IMR-90 (cell line): ENCODE measurements around the gene TRAF1. TPM values are rescaled to one million over a fixed set of nuclear protein-coding genes. Genes with fewer than 3 reads are reported as not detected.

Source experiments
- ATAC-seq: fragments of 200-7000 bp; cut with Tn5 transposase; 2 replicates; pipeline ENCODE4 v1.9.1; 2020; ENCODE audit warnings: low read depth, mild to moderate bottlenecking, moderate library complexity
- BruUV-seq: library from RNA; stranded (reverse); fragments of 400-500 nt; replicated peaks from 2 replicates; lab custom pipeline; 2021; lab: Mats Ljungman, UMichigan
- CTCF ChIA-PET: fragments of 300-600 bp; formaldehyde crosslinking; extraction: SDS; loops from one replicate; lab custom pipeline; 2021; ENCODE audit warnings: antibody characterized with exemption; lab: Yijun Ruan, JAX
- POLR2A ChIA-PET: fragments of 300-600 bp; sonication (Branson Sonifier 250); formaldehyde crosslinking; loops from one replicate; lab custom pipeline; 2022; ENCODE audit warnings: antibody characterized with exemption; ENCODE audit not compliant: unreplicated experiment; lab: Charles Lee
- DNase-seq: peaks from one replicate; pipeline ENCODE4 v3.0.0; 2013
- H2AFZ ChIP-seq: replicated peaks from 2 replicates; pipeline ENCODE3; 2013; ENCODE audit warnings: low read length, mild to moderate bottlenecking; ENCODE audit not compliant: poor library complexity
- H2AK5ac ChIP-seq: 2 replicates; pipeline ENCODE4 v1.6.1; 2013; ENCODE audit warnings: low read depth, low read length, inconsistent platforms
- H2AK9ac ChIP-seq: replicated peaks from 2 replicates; pipeline ENCODE3; 2013; ENCODE audit warnings: mild to moderate bottlenecking, low read depth, low read length, moderate library complexity; ENCODE audit not compliant: poor library complexity
- H2BK120ac ChIP-seq: 2 replicates; pipeline ENCODE4 v1.6.1; 2013; ENCODE audit warnings: low read depth, low read length, inconsistent platforms
- H2BK15ac ChIP-seq: 3 replicates; pipeline ENCODE4 v1.6.1; 2013; ENCODE audit warnings: low read depth, low read length, inconsistent platforms
- H2BK20ac ChIP-seq: 2 replicates; pipeline ENCODE4 v1.6.1; 2013; ENCODE audit warnings: low read depth, mild to moderate bottlenecking, inconsistent platforms, low read length, moderate library complexity
- H2BK5ac ChIP-seq: 2 replicates; pipeline ENCODE4 v1.6.1; 2013; ENCODE audit warnings: mild to moderate bottlenecking, low read depth, low read length, inconsistent platforms; ENCODE audit not compliant: poor library complexity, severe bottlenecking
- H3K14ac ChIP-seq: replicated peaks from 2 replicates; pipeline ENCODE4 v1.6.1; 2013; ENCODE audit warnings: low read depth, low read length, inconsistent platforms
- H3K18ac ChIP-seq: 2 replicates; pipeline ENCODE4 v1.6.1; 2013; ENCODE audit warnings: low read depth, low read length, control low read depth
- H3K23ac ChIP-seq: 2 replicates; pipeline ENCODE4 v1.6.1; 2013; ENCODE audit warnings: low read depth, low read length, inconsistent platforms
- H3K27ac ChIP-seq: 2 replicates; pipeline ENCODE4 v1.5.1; 2013; ENCODE audit warnings: mild to moderate bottlenecking, control low read depth, low read length; ENCODE audit not compliant: insufficient read depth
- H3K27me3 ChIP-seq: 2 replicates; pipeline ENCODE4 v1.6.1; 2013; ENCODE audit warnings: low read length; ENCODE audit not compliant: control insufficient read depth, insufficient read depth
- H3K36me3 ChIP-seq: 2 replicates; pipeline ENCODE4 v1.6.1; 2013; ENCODE audit warnings: low read length, mixed read lengths; ENCODE audit not compliant: control insufficient read depth, insufficient read depth
- H3K4ac ChIP-seq: 2 replicates; pipeline ENCODE4 v1.6.1; 2013; ENCODE audit warnings: low read depth, low read length, inconsistent platforms
- H3K4me1 ChIP-seq: 2 replicates; pipeline ENCODE4 v1.6.1; 2013; ENCODE audit warnings: low read length, mixed read lengths; ENCODE audit not compliant: control insufficient read depth, insufficient read depth
- H3K4me2 ChIP-seq: 2 replicates; pipeline ENCODE4 v1.6.1; 2013; ENCODE audit warnings: low read depth, mild to moderate bottlenecking, control low read depth, low read length, moderate library complexity
- H3K4me3 ChIP-seq: 2 replicates; pipeline ENCODE4 v1.5.1; 2013; ENCODE audit warnings: low read depth, mild to moderate bottlenecking, control low read depth, low read length, moderate library complexity; ENCODE audit not compliant: insufficient read depth
- H3K56ac ChIP-seq: 2 replicates; pipeline ENCODE4 v1.6.1; 2013; ENCODE audit warnings: low read length, inconsistent platforms; ENCODE audit not compliant: insufficient read depth; ENCODE audit errors: extremely low read depth
- H3K79me1 ChIP-seq, 2 experiments: 2 replicates each; pipeline ENCODE4 v1.6.1; 2013; ENCODE audit warnings: low read length in 2 of 2, inconsistent platforms in 1 of 2, low read depth in 1 of 2
- H3K9ac ChIP-seq: 2 replicates; pipeline ENCODE4 v1.6.1; 2013; ENCODE audit warnings: low read depth, low read length, control low read depth
- H3K9me1 ChIP-seq: 2 replicates; pipeline ENCODE4 v1.6.1; 2013; ENCODE audit warnings: low read length, inconsistent platforms; ENCODE audit not compliant: insufficient read depth
- H3K9me3 ChIP-seq: 2 replicates; pipeline ENCODE4 v1.6.1; 2013; ENCODE audit warnings: low read length; ENCODE audit not compliant: control insufficient read depth, insufficient read depth
- H4K20me1 ChIP-seq: 2 replicates; pipeline ENCODE4 v1.6.1; 2013; ENCODE audit warnings: low read length, inconsistent platforms; ENCODE audit not compliant: insufficient read depth
- H4K5ac ChIP-seq: 2 replicates; pipeline ENCODE4 v1.6.1; 2013; ENCODE audit warnings: mild to moderate bottlenecking, low read depth, low read length, control low read depth
- H4K8ac ChIP-seq, 2 experiments: 2 replicates each; pipeline ENCODE4 v1.6.1; 2013; ENCODE audit warnings: low read depth in 2 of 2, low read length in 2 of 2, control low read depth in 1 of 2, inconsistent platforms in 1 of 2
- H4K91ac ChIP-seq: 2 replicates; pipeline ENCODE4 v1.6.1; 2013; ENCODE audit warnings: low read depth, low read length, inconsistent platforms; ENCODE audit not compliant: insufficient read depth
- BHLHE40 ChIP-seq: fragments of 150-350 bp; IDR thresholded peaks from 2 replicates; pipeline ENCODE4 v1.6.1; 2016; ENCODE audit warnings: mild to moderate bottlenecking, low read depth, low read length
- CHD1 ChIP-seq: IDR thresholded peaks from 2 replicates; pipeline ENCODE4 v1.6.1; 2012; ENCODE audit warnings: low read depth, low read length, improper control_type of control experiment
- CTCF ChIP-seq: conservative IDR thresholded peaks from 2 replicates; pipeline ENCODE4 v1.5.1; 2012; ENCODE audit warnings: mild to moderate bottlenecking, low read depth, low read length, improper control_type of control experiment
- ELK1 ChIP-seq: fragments of 150-350 bp; IDR thresholded peaks from 2 replicates; pipeline ENCODE4 v1.6.1; 2016; ENCODE audit warnings: low read depth, mild to moderate bottlenecking, low read length, moderate library complexity, borderline replicate concordance
- FOS ChIP-seq: fragments of 150-350 bp; IDR thresholded peaks from 2 replicates; pipeline ENCODE4 v1.6.1; 2016; ENCODE audit warnings: low read depth, low read length
- MAFK ChIP-seq: IDR thresholded peaks from 2 replicates; pipeline ENCODE4 v1.6.1; 2012; ENCODE audit warnings: low read depth, low read length, improper control_type of control experiment
- MAZ ChIP-seq: IDR thresholded peaks from 2 replicates; pipeline ENCODE4 v1.6.1; 2012; ENCODE audit warnings: low read depth, mild to moderate bottlenecking, low read length, improper control_type of control experiment, moderate library complexity, borderline replicate concordance
- MXI1 ChIP-seq: IDR thresholded peaks from 2 replicates; pipeline ENCODE4 v1.6.1; 2012; ENCODE audit warnings: low read depth, mild to moderate bottlenecking, low read length, moderate library complexity, borderline replicate concordance
- NFE2L2 ChIP-seq: fragments of 150-350 bp; IDR thresholded peaks from 2 replicates; pipeline ENCODE4 v1.6.1; 2016; ENCODE audit warnings: low read depth, mild to moderate bottlenecking, low read length
- POLR2A ChIP-seq: IDR thresholded peaks from 2 replicates; pipeline ENCODE4 v1.6.1; 2012; ENCODE audit warnings: mild to moderate bottlenecking, low read depth, low read length
- RAD21 ChIP-seq: IDR thresholded peaks from 2 replicates; pipeline ENCODE4 v1.6.1; 2012; ENCODE audit warnings: low read length, improper control_type of control experiment
- RCOR1 ChIP-seq: IDR thresholded peaks from 2 replicates; pipeline ENCODE4 v1.6.1; 2012; ENCODE audit warnings: mild to moderate bottlenecking, low read length, improper control_type of control experiment; ENCODE audit not compliant: insufficient replicate concordance
- RFX5 ChIP-seq: IDR thresholded peaks from 2 replicates; pipeline ENCODE4 v1.8.0; 2012; ENCODE audit warnings: low read depth, mild to moderate bottlenecking, low read length, moderate library complexity
- SMC3 ChIP-seq: fragments of 150-350 bp; IDR thresholded peaks from 2 replicates; pipeline ENCODE4 v1.6.1; 2016; ENCODE audit warnings: low read depth, mild to moderate bottlenecking, antibody characterized with exemption, low read length, moderate library complexity
- USF2 ChIP-seq: fragments of 150-350 bp; IDR thresholded peaks from 2 replicates; pipeline ENCODE4 v1.6.1; 2017; ENCODE audit warnings: mild to moderate bottlenecking, antibody characterized with exemption, low read length, low read depth
- WGBS, 2 experiments: methylation state at CpG; one replicate each; pipeline versions ENCODE4 v1.1.5 to v1.1.7; 2013; ENCODE audit warnings: missing lambda C conversion rate in 2 of 2; ENCODE audit not compliant: insufficient read length in 1 of 2; ENCODE audit errors: extremely low coverage in 2 of 2; 5-methylcytosine and 5-hydroxymethylcytosine counted together
- dilution Hi-C: fragments of 300-500 bp; cut with HindIII; formaldehyde crosslinking; loops from one replicate; pipeline ENCODE4 v1.14.3; 2018; ENCODE audit warnings: low sequenced_read_pairs; ENCODE audit not compliant: unreplicated experiment
- in situ Hi-C: fragments of 300-500 bp; cut with MboI; formaldehyde crosslinking; loops from 3 replicates; pipeline ENCODE4 v1.14.3; 2019; ENCODE audit warnings: low sequenced_read_pairs, inconsistent platforms, mixed read lengths
- intact Hi-C: fragments of 100-400 bp; cut with micrococcal nuclease; formaldehyde crosslinking; loops from 2 replicates; pipeline ENCODE4 v1.10.0; 2022
- polyA plus RNA-seq, 3 experiments: library from polyadenylated mRNA; depleted of rRNA; stranded (reverse); fragments of >200 nt; gene quantifications; 2 replicates each; pipeline ENCODE4 v1.2.3, GENCODE V29; 2012; ENCODE audit warnings: low replicate concordance in 1 of 3
- total RNA-seq: library from RNA; depleted of rRNA; stranded (reverse); fragments of >200 nt; gene quantifications from 2 replicates; pipeline ENCODE4 v1.2.3, GENCODE V29; 2012

Gene TRAF1
- total and polyA plus RNA-seq, 2 of the 4 experiments (the other 2 are of a cell fraction): 3.9 to 4.1 TPM

- H3K23ac ChIP-seq: no peak overlapping the region
- no peak overlapping the region for H3K4me3 ChIP-seq
- DNase-seq: no peak
- H3K27me3 ChIP-seq: peaks cover 2% of the 10 kb centered on the region; the same call in 1 of the 2 replicates
- no peak overlapping the region for H2BK120ac ChIP-seq
- dilution Hi-C loops (no loop called here), intact Hi-C loops (no loop called here), in situ Hi-C loops (no loop called here)
- H3K27ac ChIP-seq: no peak overlapping the region
- no peaks in the 10 kb centered on the region; the same call in 1 of the 2 replicates for H3K36me3 ChIP-seq
- no peaks in the 10 kb centered on the region for H3K79me1 ChIP-seq
- no peaks in the 10 kb centered on the region for H3K9me3 ChIP-seq
- no peak overlapping the region for H2AK9ac ChIP-seq
- CTCF ChIA-PET: interaction anchor here (0.6 kb wide), 1 partner anchor 33 kb away, joined by 6 read pairs; no protein-coding TSS in a partner anchor
- no peak overlapping the region for H4K5ac ChIP-seq
- no peak overlapping the region for H4K8ac ChIP-seq
- H2BK15ac ChIP-seq: no peak overlapping the region
- no peak overlapping the region for H3K14ac ChIP-seq
- H3K4me1 ChIP-seq: no peaks in the 10 kb centered on the region
- no peak overlapping the region for H2AK5ac ChIP-seq
- H2AFZ ChIP-seq: no peak overlapping the region
- no peak overlapping the region for H3K18ac ChIP-seq
- no peaks in the 10 kb centered on the region for H4K20me1 ChIP-seq
- H4K91ac ChIP-seq: no peak overlapping the region
- H3K4me2 ChIP-seq: no peak overlapping the region
- TF ChIP-seq BHLHE40: no peak
- TF ChIP-seq RFX5: no peak
- no peak for TF ChIP-seq FOS
- TF ChIP-seq MAZ: no peak
- TF ChIP-seq CHD1: no peak
- TF ChIP-seq ELK1: no peak
- no peak for TF ChIP-seq USF2
- no peak for TF ChIP-seq NFE2L2
- TF ChIP-seq POLR2A: no peak
- no peak for TF ChIP-seq SMC3
- no peak for TF ChIP-seq CTCF
- TF ChIP-seq MAFK: no peak
- no peak for TF ChIP-seq RAD21
- no peak for TF ChIP-seq RCOR1
- TF ChIP-seq MXI1: no peak
- no TSS peak for BruUV-seq
- ATAC-seq: no peak
- WGBS, 2 experiments: no CpG with 5 or more reads among the region's 6 CpGs
- H2BK20ac ChIP-seq: no peak overlapping the region
- H2BK5ac ChIP-seq: no peak overlapping the region
- POLR2A ChIA-PET: no interaction called here
- no peak overlapping the region for H3K4ac ChIP-seq
- H3K9ac ChIP-seq: no peak overlapping the region
- H3K9me1 ChIP-seq: no peaks in the 10 kb centered on the region
- H3K56ac ChIP-seq: no peak overlapping the region
These were observed 27.0 kb downstream of the TRAF1 start for GRCh38 chr9:120899490-120900068.
